Adrenal gland (tissue), 5 donors: Measurements from ENCODE around the gene FBXL12.

Source experiments
- POLR2A ChIP-seq, 2 donors: fragments of 450-650 bp; IDR thresholded peaks; one replicate each; pipeline ENCODE4 v1.6.1; 2017; ENCODE audit warnings: antibody characterized with exemption in 2 of 2, mild to moderate bottlenecking in 2 of 2, moderate library complexity in 1 of 2
- TF ChIP-seq, protein P1 (sequence below), 6 experiments: fragments of 450-650 bp in 4 of 6; fragments of 200-600 bp in 2 of 6; sonication (generic) in 1 of 6; IDR thresholded peaks; 1 replicate in 5 of 6; 2 replicates in 1 of 6; pipeline versions ENCODE4 v1.5.1 to v1.8.0; 2016 to 2021; ENCODE audit warnings: antibody characterized with exemption in 6 of 6, mild to moderate bottlenecking in 2 of 6, moderate library complexity in 1 of 6
- donor health status: DM: no; HTN: no; CAD: no.

DNA sequence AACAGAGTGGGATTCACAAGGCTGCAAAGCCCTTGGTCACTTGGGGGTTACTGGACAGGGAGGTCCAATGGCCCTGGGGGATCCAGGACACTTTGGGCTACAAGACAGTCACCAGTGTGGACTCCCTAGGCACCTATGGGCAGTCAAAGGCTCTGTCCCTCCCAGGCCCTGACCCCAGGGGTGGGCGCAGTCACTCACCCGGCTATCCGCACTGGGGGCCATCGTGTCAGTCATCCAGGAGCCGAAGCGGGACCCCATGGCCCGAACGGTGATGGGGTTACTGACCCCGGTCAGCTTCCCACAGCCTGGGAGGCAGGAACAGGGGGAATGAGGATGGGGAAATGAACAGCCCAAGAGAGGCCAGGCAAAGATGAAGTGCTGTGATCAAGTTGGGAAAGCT, 37.7 kb upstream of the FBXL12 start:
- TF ChIP-seq, protein P1, sequence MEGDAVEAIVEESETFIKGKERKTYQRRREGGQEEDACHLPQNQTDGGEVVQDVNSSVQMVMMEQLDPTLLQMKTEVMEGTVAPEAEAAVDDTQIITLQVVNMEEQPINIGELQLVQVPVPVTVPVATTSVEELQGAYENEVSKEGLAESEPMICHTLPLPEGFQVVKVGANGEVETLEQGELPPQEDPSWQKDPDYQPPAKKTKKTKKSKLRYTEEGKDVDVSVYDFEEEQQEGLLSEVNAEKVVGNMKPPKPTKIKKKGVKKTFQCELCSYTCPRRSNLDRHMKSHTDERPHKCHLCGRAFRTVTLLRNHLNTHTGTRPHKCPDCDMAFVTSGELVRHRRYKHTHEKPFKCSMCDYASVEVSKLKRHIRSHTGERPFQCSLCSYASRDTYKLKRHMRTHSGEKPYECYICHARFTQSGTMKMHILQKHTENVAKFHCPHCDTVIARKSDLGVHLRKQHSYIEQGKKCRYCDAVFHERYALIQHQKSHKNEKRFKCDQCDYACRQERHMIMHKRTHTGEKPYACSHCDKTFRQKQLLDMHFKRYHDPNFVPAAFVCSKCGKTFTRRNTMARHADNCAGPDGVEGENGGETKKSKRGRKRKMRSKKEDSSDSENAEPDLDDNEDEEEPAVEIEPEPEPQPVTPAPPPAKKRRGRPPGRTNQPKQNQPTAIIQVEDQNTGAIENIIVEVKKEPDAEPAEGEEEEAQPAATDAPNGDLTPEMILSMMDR (IDR thresholded peaks at IDR 0.05): no peak
- no peak for TF ChIP-seq POLR2A (IDR thresholded peaks at IDR 0.05)
